GM20000 (cell line): ENCODE results near the gene CCNI2.

Source experiments
- DNase-seq: peaks from one replicate; pipeline ENCODE4 v3.0.0; 2012; ENCODE audit warnings: low spot score
- TF ChIP-seq, protein P1 (sequence below): IDR thresholded peaks from 2 replicates; pipeline ENCODE4 v1.5.1; 2012; ENCODE audit warnings: mild to moderate bottlenecking, control low read depth; ENCODE audit errors: extremely low read depth, missing control alignments

The CCNI2 gene

DNA sequence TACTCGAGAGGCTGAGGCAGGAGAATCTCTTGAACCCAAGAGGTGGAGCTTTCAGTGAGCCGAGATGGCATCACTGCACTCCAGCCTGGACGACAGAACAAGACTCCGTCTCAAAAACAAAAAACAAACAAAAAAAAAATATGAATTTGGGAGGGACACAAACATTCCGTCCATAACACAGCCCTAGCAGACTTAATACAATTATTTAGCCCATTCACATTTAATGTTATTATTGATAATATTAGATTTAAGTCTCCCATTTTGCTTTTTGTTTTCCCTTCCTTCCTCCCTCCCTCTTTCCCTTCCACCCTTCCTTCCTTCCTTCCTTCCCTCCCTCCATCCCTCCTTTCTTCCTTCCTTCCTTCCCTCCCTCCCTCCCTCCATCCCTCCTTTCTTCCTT, 4.6 kb upstream of the CCNI2 start:
- DNase-seq = no peak
- TF ChIP-seq, protein P1, sequence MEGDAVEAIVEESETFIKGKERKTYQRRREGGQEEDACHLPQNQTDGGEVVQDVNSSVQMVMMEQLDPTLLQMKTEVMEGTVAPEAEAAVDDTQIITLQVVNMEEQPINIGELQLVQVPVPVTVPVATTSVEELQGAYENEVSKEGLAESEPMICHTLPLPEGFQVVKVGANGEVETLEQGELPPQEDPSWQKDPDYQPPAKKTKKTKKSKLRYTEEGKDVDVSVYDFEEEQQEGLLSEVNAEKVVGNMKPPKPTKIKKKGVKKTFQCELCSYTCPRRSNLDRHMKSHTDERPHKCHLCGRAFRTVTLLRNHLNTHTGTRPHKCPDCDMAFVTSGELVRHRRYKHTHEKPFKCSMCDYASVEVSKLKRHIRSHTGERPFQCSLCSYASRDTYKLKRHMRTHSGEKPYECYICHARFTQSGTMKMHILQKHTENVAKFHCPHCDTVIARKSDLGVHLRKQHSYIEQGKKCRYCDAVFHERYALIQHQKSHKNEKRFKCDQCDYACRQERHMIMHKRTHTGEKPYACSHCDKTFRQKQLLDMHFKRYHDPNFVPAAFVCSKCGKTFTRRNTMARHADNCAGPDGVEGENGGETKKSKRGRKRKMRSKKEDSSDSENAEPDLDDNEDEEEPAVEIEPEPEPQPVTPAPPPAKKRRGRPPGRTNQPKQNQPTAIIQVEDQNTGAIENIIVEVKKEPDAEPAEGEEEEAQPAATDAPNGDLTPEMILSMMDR = no peak

DNA sequence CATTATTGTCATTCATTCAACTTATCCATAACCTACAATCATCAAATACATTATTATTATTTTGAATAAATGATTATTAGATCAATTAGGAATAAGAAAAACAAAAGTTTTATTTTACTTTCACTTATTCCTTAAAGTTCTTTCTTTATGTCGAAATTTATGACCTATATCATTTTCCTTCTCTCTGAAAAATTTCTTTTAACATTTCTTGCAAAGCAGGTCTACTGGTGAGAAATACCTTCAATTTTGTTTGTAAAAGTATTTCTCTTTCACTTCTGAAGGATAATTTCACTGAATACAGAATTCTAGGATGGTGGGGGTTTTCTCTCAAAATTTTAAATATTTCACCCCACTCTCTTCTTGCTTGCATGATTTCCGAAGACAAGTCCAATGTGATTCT, 2.6 kb upstream of the CCNI2 start:
- TF ChIP-seq, protein P1 = no peak
- no peak for DNase-seq

DNA sequence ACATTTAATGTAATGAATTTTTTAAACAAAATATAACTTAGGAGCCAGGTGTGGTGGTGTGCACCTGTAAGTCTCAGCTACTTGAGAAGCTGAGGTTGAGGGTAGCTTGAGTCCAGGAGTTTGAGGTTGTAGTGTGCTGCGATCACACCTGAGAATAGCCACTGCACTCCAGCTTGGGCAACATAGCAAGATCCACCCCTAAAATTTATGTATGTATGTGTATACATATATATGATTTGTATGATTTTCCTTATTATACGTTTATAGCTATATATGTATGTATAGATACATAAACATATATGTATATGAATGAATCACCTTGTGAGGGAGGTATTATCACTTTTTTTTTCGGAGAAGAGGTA, 653 bp upstream of the CCNI2 start:
- TF ChIP-seq, protein P1 = no peak
- no peak for DNase-seq

DNA sequence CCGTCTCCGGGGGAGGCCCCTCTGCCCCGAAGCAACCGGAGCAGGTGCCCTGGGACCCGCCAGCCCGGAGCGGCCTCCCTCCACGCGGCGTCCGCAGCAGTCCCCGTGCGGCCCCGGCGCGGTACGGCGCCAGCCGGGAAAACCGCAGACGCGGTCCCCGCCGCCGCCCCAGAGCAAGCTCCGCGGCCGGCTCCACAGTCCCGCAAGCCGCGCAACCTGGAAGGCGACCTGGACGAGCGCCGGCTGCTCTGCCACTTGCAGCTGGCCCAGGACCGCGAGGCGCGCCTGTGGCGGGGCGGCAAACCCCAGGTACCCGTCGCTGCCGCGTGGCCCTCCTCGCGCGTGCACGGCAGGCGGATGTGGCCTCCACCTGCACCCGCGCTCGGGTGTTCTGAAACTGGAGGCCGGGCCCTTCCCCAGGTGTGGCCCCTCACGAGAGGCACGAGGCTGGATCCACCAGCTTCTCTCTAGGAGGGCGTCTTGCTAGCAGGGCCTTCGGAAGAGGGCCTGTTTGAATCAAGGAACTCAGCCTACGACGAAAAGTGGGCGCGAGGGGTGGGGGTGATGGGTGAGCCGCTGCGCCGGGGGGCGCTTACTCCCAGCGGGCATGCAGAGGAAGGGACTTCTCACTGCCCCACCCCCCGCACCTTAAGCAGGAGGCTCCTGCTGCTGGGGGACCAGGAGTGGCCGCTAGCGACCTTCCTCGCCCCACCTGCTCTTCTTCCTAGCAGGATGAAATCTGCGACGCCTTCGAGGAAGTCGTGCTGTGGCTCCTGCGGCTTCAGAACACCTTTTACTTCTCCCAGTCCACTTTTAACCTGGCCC, 602 bp downstream of the CCNI2 start:
- TF ChIP-seq, protein P1 = no peak
- DNase-seq = peak; percentile 49

DNA sequence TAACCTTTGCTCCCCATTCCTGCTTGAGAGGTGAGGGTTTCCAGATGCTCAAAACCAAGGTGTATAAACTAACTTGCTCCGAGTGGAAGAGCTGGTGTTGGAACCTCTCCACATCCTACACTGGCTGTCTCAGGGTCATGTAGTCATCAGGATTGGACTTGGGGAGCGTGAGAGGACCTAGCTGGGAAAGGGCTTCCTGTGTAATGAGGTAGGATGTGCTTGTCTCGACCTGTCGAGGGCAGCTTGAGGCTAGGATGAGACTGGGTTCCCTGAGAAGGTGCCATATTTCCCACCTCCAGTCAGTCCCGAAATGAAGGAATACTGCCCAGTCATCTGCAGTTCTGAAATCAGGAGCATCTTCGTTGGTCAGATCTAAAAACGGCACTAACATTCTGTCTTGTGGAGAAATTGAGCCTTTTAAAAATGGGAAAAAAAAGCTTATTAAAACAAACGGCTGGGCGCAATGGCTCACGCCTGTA, 1.3 kb downstream of the CCNI2 start:
- DNase-seq = no peak

DNA sequence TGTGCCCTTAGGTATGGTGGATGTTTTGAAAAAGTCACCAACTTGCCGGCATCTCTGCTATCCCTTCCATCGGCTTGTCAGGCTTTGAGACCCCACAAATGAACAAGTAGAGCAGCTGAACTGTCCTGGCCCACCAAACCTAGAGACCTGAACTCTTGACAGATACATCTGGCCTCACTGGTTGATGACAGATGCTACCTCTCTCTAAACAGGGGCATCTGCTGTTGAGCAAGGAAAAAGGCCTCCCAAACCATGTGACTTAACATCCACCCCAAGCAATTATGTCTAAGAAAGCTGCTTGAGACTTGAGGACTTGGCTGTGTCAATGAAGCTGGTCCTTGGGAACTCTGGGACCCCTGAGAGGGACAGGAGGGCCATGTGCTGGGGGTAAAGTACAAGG, 2.3 kb downstream of the CCNI2 start:
- no peak for DNase-seq
- TF ChIP-seq, protein P1 = no peak

More for the DNA sequence above, 1.3 kb downstream of the CCNI2 start:
- TF ChIP-seq, protein P1 = no peak

DNA sequence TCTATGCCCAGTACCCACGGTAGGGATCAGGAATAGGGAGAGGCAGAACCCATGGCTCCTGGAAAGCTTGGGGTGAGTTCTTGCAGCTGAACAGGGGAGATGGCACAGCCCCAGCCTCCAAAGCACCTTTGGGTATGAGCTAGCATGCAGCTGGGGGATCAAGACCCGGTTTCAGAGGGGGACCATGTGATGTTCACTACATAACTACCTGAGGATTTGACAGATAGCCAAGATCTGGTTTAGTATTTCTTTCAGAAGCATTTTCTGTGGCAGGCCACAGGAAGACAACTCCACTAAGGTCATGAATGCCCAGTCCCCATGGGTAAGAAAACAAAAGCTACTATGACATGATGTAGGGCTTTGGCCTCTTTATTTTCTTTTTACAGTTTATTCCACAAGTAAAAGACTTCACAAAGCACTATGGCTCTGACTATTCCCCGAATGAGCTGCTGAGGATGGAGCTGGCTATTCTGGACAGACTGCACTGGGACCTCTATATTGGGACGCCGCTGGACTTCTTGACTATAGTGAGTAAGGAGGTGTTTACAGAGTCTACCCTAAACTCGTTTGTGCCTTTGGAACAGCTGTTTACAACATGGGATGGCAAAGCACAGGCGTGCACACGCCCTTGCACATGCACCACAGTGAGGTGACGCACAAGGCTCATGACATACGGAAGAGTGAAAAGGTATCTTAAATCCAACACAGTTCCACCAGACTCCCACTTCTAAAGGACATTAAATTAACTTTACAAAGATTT, 3.4 kb downstream of the CCNI2 start:
- TF ChIP-seq, protein P1 = no peak
- DNase-seq = no peak
